B cell (primary cell): Measurements from ENCODE around the gene PHETA2.

Experiments
- CTCF ChIP-seq: fragments of 200-600 bp; IDR thresholded peaks from one replicate; pipeline ENCODE4 v1.8.0; 2022; ENCODE audit warnings: antibody characterized with exemption, mild to moderate bottlenecking
- EZH2 ChIP-seq: IDR thresholded peaks from 2 replicates; pipeline ENCODE4 v1.6.1; 2012; ENCODE audit warnings: borderline replicate concordance, low read depth, mild to moderate bottlenecking, moderate library complexity, low read length; ENCODE audit not compliant: insufficient read depth, poor library complexity, severe bottlenecking

DNA sequence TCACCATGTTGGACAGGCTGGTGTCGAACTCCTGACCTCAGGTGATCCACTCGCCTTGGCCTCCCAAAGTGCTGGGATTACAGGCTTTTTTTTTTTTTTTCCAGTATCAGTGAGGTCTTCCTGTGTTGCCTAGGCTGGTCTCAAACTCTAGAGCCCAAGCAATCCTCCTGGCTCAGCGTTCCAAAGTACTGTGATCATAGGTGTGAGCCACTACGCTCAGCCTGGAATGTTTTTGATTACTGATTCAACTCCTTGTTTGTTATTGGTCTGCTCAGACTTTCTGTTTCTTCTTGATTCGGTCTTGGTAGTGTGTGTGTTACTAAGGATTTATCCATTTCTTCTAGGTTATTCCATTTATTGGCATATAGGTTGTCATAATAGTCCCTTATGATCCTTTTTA, 34.8 kb upstream of the PHETA2 start:
- TF ChIP-seq CTCF (no peak), EZH2 (no peak)
